Measurements from ENCODE around the gene E2F8.

DNA sequence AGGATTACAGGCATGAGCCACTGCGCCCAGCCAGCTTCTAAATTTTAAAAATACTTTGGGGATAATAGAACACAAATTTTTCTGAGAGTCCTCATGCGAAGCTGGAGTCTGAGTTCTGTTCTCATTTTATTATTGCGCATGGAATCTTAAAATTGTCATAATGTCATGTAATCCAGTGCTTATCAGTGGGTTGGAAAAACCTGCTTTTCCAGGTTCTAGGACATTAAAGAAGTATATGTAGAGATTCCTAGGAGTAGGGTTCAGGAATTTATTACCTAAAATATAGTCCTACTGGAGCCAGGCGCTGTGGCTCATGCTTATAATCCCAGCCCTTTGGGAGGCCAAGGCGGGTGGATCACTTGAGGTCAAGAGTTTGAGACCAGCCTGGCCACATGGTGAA is 4.6 kb upstream of the E2F8 start:
- TF ChIP-seq POLR2A (IDR thresholded peaks at IDR 0.05; ENCODE audit: low read depth, low read length) (no peak), POLR2AphosphoS5 (IDR thresholded peaks at IDR 0.05; ENCODE audit: low read depth, low read length) (no peak), TAF1 (IDR thresholded peaks at IDR 0.05; ENCODE audit: low read depth, low read length) (no peak), POU2F2 (IDR thresholded peaks at IDR 0.05; ENCODE audit: low read depth, low read length) (no peak)

Measured in GM12891 (cell line).